Measurements from ENCODE around the gene NAA15.

- TF ChIP-seq EZH2 (IDR thresholded peaks at IDR 0.05; ENCODE audit: low read length, unreplicated experiment) (no peak), CTCF (conservative IDR thresholded peaks at IDR 0.05; ENCODE audit: low read depth, low read length) (no peak)
These were observed 26.5 kb upstream of the NAA15 start for GRCh38 chr4:139274790-139275189.
